ENCODE measurements around the gene SLC2A4RG.
"Not testable (repeated sequence)": the region's sequence is repeated elsewhere in the genome, so short reads cannot be mapped to it uniquely, and the experiment has no call there.

SLC2A4RG gene

DNA sequence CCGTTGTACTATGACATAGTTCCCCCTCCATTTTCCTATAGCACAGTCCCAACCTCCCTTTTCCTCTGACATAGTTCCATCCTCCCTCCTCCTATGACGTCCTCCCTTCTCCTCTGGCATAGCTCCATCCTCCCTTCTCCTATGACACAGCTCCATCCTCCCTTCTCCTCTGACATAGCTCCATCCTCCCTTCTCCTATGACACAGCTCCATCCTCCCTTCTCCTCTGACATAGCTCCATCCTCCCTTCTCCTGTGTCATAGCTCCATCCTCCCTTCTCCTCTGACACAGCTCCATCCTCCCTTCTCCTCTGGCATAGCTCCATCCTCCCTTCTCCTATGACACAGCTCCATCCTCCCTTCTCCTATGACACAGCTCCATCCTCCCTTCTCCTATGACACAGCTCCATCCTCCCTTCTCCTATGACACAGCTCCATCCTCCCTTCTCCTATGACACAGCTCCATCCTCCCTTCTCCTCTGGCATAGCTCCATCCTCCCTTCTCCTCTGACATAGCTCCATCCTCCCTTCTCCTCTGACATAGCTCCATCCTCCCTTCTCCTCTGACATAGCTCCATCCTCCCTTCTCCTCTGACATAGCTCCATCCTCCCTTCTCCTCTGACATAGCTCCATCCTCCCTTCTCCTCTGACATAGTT lies 16.5 kb upstream of the SLC2A4RG start:
- DNase-seq: not testable (repeated sequence)

GRCh38 chr20:63730189-63730733 lies 9.3 kb upstream of the SLC2A4RG start:
- not testable (repeated sequence) for DNase-seq

DNA sequence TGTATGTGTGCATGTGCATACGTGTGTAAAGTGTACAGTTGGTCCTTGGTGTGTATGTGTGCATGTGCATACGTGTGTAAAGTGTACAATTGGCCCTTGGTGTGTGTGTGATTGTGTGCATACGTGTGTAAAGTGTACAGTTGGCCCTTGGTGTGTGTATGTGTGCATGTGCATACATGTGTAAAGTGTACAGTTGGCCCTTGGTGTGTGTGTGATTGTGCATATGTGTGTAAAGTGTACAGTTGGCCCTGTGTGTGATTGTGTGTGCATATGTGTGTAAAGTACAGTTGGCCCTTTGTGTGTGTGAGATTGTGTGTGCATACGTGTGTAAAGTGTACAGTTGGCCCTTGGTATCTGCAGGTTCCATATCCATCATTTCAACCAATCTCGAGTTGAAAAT lies 8.2 kb upstream of the SLC2A4RG start:
- no peak for DNase-seq

GRCh38 chr20:63732118-63733095 lies 7.2 kb upstream of the SLC2A4RG start:
- no peak for DNase-seq

GRCh38 chr20:63733117-63733516 lies 6.5 kb upstream of the SLC2A4RG start:
- no peak for DNase-seq

DNA sequence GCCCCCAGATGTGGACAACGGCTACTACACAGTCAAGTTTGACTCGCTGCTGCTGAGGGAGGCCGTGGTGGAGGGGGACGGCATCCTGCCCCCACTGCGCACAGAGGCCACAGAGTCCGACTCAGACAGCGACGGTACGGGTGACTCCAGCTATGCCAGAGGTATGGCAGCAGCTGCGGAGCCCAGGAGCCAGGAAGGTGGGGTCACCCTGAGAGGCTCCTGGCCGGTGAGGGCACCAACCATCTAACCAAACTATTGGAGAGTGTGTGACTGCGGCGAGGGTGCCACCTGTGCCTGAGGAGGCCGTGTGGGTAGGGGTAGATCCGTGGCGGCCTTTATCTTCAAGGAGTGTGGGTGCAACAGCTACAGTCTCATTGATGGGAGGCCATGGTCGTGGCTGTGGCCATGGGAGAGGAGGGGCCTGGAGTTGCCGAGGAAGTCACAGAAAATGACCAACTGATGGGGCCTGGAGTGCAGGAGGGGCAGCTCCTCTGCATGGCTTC lies 5.9 kb upstream of the SLC2A4RG start:
- DNase-seq: no peak

- DNase-seq: no peak
Measured at GRCh38 chr20:63734111-63734945, 5.2 kb upstream of the SLC2A4RG start.

GRCh38 chr20:63734946-63735858 lies 4.4 kb upstream of the SLC2A4RG start:
- no peak for DNase-seq

GRCh38 chr20:63735859-63736718 lies 3.5 kb upstream of the SLC2A4RG start, which contains the start of gene LIME1:
LIME1 (plus strand) TSS chr20:63736664; CDS start chr20:63737550, 886 bp downstream.
- DNase-seq: peak in 3 of 4 experiments; percentile 26 to 70 (median 66)

DNA sequence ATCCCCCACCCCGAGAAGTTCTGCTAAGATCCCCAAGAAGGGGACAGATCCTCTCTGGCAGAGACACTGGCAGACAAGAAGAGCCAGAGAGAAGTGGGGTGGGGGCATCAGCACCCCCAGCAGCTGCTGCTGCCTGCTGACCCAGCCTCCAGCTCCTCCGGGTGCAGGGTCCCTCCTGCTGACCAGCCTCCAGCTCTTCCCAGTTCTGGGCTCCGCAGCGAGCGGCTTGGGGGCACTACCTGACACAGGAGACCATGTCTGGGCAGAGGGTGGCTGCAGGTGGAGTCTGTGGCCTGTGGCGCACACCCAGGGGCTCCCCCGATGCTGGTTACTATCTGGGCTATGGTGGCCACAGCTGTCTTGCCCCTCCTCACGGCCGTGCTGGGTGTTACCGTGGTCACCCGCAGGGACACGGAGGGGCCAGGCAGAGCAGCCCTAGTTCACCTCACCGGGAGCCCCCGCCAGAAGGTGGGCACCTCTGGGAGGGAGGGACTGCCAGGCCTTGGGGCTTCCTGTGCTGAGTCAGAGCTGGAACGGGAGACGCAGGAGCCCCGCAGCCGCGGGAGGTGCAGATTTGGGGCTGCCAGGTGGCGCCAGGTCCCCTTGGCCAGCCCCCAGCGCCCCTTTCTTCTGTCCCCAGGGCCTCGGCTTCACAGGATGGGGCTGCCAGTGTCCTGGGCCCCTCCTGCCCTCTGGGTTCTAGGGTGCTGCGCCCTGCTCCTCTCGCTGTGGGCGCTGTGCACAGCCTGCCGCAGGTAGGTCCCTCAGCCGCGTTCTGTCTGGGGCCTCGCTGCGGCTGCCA lies 2.5 kb upstream of the SLC2A4RG start:
- DNase-seq: peak in 1 of 4 experiments; percentile 27

DNA sequence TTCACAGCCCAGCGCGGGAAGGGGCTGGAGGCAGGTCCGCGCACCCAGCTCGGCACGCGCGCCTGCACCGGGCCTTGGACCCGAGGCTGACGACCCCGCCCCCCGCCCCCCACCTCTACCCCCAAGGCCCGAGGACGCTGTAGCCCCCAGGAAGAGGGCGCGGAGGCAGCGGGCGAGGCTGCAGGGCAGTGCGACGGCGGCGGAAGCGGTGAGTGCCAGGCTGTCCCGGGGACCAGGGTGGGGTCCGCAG lies 2.0 kb upstream of the SLC2A4RG start:
- no peak for DNase-seq

- DNase-seq: no peak
Measured at GRCh38 chr20:63737945-63738686, 1.5 kb upstream of the SLC2A4RG start.

DNA sequence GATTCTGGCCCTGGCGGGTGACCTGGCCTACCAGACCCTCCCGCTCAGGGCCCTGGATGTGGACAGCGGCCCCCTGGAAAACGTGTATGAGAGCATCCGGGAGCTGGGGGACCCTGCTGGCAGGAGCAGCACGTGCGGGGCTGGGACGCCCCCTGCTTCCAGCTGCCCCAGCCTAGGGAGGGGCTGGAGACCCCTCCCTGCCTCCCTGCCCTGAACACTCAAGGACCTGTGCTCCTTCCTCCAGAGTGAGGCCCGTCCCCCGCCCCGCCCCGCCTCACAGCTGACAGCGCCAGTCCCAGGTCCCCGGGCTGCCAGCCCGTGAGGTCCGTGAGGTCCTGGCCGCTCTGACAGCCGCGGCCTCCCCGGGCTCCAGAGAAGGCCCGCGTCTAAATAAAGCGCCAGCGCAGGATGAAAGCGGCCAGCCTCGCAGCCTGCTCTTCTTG lies 868 bp upstream of the SLC2A4RG start:
- no peak for DNase-seq

DNA sequence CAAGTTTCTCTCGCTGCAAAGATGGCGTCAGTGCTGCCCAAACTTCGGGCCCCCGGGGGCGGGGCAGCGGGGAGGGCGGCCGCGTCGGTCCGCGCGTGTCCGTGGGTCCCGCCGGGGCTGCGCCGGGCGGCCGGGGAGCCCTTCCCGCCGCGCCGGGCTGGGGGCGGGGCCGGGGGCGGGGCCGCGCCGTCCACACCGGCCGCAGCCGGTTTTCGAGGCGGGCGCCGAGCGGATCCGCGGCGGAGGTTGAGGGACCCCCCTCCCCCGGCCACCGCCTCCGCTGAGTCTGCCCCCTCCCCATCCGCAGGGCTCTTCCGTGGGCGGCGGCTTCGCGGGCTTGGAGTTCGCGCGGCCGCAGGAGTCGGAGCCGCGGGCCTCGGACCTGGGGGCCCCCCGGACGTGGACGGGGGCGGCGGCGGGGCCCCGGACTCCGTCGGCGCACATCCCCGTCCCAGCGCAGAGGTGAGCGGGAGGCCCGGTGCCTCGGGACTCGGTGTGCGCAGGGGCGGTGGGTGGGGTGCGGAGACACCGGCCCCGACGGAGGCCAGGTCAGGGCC lies 572 bp downstream of the SLC2A4RG start:
- peak in 2 of 4 experiments; percentile 37 to 48 for DNase-seq

DNA sequence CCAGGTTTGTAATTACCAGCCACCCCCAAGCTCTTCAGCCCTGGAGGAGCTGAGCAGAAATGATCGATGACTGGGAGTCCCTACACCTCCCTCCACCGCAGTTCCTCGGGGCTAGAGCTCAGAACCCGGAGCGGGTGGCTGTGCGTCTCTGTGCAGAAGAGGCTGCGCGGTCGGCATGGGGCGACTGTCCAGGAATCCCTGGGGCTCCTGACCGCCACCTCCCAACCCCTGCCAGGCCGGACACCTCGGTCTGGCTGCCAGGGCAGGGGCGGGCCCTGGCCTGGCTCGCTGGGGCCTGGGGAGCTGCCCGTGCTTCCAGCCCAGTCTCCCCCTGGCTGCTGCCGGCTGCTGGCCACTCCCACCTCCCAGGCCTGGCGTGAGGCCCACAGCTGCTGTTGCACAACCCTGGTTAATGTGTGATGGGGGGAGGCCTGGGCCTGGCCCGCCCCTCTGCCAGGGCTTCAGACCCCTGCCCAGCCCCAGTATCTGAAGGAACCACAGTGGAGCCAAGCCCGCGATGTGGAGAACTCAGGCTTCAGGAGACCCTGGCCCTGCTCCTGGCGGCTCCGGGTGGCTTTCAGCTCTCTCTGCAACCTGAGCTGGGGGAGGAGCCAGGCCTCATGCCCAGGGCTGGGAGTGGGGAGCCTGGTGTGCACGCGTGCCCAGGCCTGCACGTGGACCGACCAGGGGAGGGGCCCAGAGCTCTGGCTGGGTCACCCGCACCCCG lies 1.2 kb downstream of the SLC2A4RG start:
- DNase-seq: no peak

DNA sequence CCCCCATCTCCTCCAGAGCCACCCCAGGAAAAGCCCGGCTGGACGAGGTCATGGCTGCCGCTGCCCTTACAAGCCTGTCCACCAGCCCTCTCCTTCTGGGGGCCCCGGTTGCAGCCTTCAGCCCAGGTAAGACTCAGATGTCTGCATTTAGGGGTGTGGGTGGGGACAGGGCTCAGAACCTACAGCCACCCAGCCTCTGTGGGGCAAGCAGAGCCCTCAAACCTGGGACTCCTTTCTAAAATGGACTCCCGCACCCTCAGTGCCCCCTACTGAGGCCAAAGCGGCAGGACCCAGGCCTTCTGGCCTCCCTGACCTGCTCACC lies 1.7 kb downstream of the SLC2A4RG start:
- no peak for DNase-seq

GRCh38 chr20:63741676-63742380 lies 2.3 kb downstream of the SLC2A4RG start:
- DNase-seq: no peak
